ENCODE data around the gene ST7. TPM values are rescaled to one million over a fixed set of nuclear protein-coding genes. Genes with fewer than 3 reads are reported as not detected.

Gene ST7
- total and polyA plus RNA-seq, 2 donors (not counting 3 experiments of a cell fraction or from before 2014, with no cell fraction given) = 18.6 to 24.9 TPM

DNA sequence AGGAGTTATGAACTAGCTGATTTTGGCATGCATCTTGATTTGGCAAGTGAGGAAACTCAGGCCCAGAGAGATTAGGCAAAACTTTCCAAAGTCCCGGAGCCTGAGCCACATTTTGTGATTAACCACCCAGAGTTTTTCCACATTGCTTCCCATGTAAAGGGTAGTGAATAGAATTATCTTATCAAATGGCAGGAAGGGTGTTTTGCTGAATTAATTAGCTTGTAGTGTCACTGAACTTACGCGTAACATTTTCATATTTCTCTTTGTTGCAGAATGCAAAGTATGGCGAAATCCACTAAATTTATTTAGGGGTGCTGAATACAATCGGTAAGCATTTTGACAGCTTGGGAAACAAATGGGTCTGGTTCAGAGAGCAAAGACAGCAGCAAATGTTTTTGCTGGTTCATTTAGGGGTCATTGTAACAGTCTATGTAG, 176.2 kb downstream of the ST7 start:
- Histone ChIP-seq H3K4me3 (replicated peaks in 1 of 3; ENCODE audit: insufficient read depth in 1 of 3, low read depth in 1 of 3, low read length in 3 of 3) (no peak overlapping the region), H3K4me1 (ENCODE audit: control insufficient read depth, extremely low read depth, insufficient read depth, low read length) (peaks cover 29% of the 10 kb centered on the region), H3K36me3 (ENCODE audit: control insufficient read depth in 2 of 2, extremely low read depth in 1 of 2, insufficient read depth in 2 of 2, low read length in 2 of 2) (peaks cover 0 to 2% of the 10 kb centered on the region in 2 experiments), H4K20me1 (replicated peaks; ENCODE audit: control insufficient read depth, extremely low read depth, insufficient read depth, low read length) (no peaks in the 10 kb centered on the region), H2AFZ (ENCODE audit: low read depth, low read length) (no peak overlapping the region), H3K27me3 (ENCODE audit: control insufficient read depth in 2 of 2, insufficient read depth in 2 of 2, low read length in 2 of 2) (no peaks in the 10 kb centered on the region), H3K4me2 (ENCODE audit: insufficient read depth, low read length) (no peak overlapping the region), H3K9ac (replicated peaks; ENCODE audit: extremely low read depth, insufficient read depth, low read length) (no peak overlapping the region), H3K9me3 (replicated peaks; ENCODE audit: control insufficient read depth, insufficient read depth, low read length) (no peaks in the 10 kb centered on the region), H3K79me2 (ENCODE audit: control insufficient read depth, insufficient read depth, low read length) (no peaks in the 10 kb centered on the region), H3K27ac (ENCODE audit: insufficient read depth, low read depth, low read length) (no peak overlapping the region), H3K9me1 (replicated peaks; ENCODE audit: control insufficient read depth, extremely low read depth, insufficient read depth, low read length) (no peaks in the 10 kb centered on the region)
- no peak for FAIRE-seq
- TF ChIP-seq, protein P1, sequence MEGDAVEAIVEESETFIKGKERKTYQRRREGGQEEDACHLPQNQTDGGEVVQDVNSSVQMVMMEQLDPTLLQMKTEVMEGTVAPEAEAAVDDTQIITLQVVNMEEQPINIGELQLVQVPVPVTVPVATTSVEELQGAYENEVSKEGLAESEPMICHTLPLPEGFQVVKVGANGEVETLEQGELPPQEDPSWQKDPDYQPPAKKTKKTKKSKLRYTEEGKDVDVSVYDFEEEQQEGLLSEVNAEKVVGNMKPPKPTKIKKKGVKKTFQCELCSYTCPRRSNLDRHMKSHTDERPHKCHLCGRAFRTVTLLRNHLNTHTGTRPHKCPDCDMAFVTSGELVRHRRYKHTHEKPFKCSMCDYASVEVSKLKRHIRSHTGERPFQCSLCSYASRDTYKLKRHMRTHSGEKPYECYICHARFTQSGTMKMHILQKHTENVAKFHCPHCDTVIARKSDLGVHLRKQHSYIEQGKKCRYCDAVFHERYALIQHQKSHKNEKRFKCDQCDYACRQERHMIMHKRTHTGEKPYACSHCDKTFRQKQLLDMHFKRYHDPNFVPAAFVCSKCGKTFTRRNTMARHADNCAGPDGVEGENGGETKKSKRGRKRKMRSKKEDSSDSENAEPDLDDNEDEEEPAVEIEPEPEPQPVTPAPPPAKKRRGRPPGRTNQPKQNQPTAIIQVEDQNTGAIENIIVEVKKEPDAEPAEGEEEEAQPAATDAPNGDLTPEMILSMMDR (IDR thresholded peaks at IDR 0.05; ENCODE audit: extremely low read depth in 1 of 2, insufficient read depth in 1 of 2, low read depth in 1 of 2, low read length in 2 of 2) = no peak
- TF ChIP-seq JUN (IDR thresholded peaks at IDR 0.05; ENCODE audit: borderline replicate concordance, insufficient read depth, insufficient read length, low read depth) = no peak
- TF ChIP-seq POLR2A (IDR thresholded peaks at IDR 0.05; ENCODE audit: low read depth, low read length) = no peak
- TF ChIP-seq GATA2 (IDR thresholded peaks at IDR 0.05; ENCODE audit: insufficient read depth, insufficient read length, low read depth, low read length) = no peak
- BruUV-seq (replicated peaks) = no TSS peak
- POLR2A ChIA-PET = no interaction called here
- dilution Hi-C loops (cut with MboI; ENCODE audit: extremely low pct_ligation_motif_present, low sequenced_read_pairs) = no loop called here
- DNase-seq (ENCODE audit: low read depth, low spot score) = no peak
- intact Hi-C loops (cut with micrococcal nuclease) = no loop called here
- CTCF ChIA-PET = interaction anchor here (1.1 to 2.0 kb wide), 4 partner anchors 11 to 145 kb away, joined by 4 to 14 read pairs (median 7); no protein-coding TSS in a partner anchor

DNA sequence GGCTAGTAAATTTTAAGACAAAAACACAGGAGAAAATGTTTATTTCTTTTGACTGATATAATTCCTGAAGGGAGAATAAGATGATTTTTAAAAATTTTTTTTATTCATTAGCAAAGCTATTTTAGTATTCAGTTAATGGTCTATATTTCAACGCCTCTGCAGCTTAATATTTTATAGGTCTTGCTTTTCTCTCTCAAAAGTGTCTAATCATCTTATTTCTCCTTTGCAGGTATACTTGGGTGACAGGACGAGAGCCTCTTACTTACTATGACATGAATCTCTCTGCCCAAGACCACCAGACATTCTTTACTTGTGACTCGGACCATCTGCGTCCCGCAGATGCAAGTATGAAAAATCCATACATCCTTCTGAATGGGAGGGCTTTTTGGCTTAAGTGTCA, 177.0 kb downstream of the ST7 start:
- no TSS peak for BruUV-seq (replicated peaks)
- POLR2A ChIA-PET = no interaction called here

More for the DNA sequence above, 177.0 kb downstream of the ST7 start:
- CTCF ChIA-PET = interaction anchor here (1.1 to 2.0 kb wide), 4 partner anchors 11 to 145 kb away, joined by 4 to 14 read pairs (median 7); no protein-coding TSS in a partner anchor
- dilution Hi-C loops (cut with MboI; ENCODE audit: extremely low pct_ligation_motif_present, low sequenced_read_pairs) = no loop called here
- Histone ChIP-seq H3K27me3 (ENCODE audit: control insufficient read depth in 2 of 2, insufficient read depth in 2 of 2, low read length in 2 of 2) (no peaks in the 10 kb centered on the region), H3K9ac (replicated peaks; ENCODE audit: extremely low read depth, insufficient read depth, low read length) (no peak overlapping the region), H3K4me3 (replicated peaks in 1 of 3; ENCODE audit: insufficient read depth in 1 of 3, low read depth in 1 of 3, low read length in 3 of 3) (no peak overlapping the region), H4K20me1 (replicated peaks; ENCODE audit: control insufficient read depth, extremely low read depth, insufficient read depth, low read length) (no peaks in the 10 kb centered on the region), H3K27ac (ENCODE audit: insufficient read depth, low read depth, low read length) (no peak overlapping the region), H3K4me1 (ENCODE audit: control insufficient read depth, extremely low read depth, insufficient read depth, low read length) (peaks cover 23% of the 10 kb centered on the region), H3K9me1 (replicated peaks; ENCODE audit: control insufficient read depth, extremely low read depth, insufficient read depth, low read length) (no peaks in the 10 kb centered on the region), H3K9me3 (replicated peaks; ENCODE audit: control insufficient read depth, insufficient read depth, low read length) (no peaks in the 10 kb centered on the region), H3K4me2 (ENCODE audit: insufficient read depth, low read length) (no peak overlapping the region), H3K79me2 (ENCODE audit: control insufficient read depth, insufficient read depth, low read length) (no peaks in the 10 kb centered on the region), H2AFZ (ENCODE audit: low read depth, low read length) (no peak overlapping the region), H3K36me3 (ENCODE audit: control insufficient read depth in 2 of 2, extremely low read depth in 1 of 2, insufficient read depth in 2 of 2, low read length in 2 of 2) (peaks cover 0 to 2% of the 10 kb centered on the region in 2 experiments)
- intact Hi-C loops (cut with micrococcal nuclease) = loop anchor here (10.0 kb wide), 1 partner anchor 255 kb away; no protein-coding TSS in a partner anchor
- TF ChIP-seq MYC (IDR thresholded peaks at IDR 0.05; ENCODE audit: low read depth, low read length) (no peak), FOS (IDR thresholded peaks at IDR 0.05; ENCODE audit: borderline replicate concordance, insufficient read depth, low read length) (no peak), POLR2A (IDR thresholded peaks at IDR 0.05; ENCODE audit: low read depth, low read length) (no peak), JUN (IDR thresholded peaks at IDR 0.05; ENCODE audit: borderline replicate concordance, insufficient read depth, insufficient read length, low read depth) (no peak)
- TF ChIP-seq, protein P2, sequence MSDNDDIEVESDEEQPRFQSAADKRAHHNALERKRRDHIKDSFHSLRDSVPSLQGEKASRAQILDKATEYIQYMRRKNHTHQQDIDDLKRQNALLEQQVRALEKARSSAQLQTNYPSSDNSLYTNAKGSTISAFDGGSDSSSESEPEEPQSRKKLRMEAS (IDR thresholded peaks at IDR 0.05; ENCODE audit: insufficient read depth, insufficient read length) = no peak
- TF ChIP-seq, protein P1 (IDR thresholded peaks at IDR 0.05; ENCODE audit: extremely low read depth in 1 of 2, insufficient read depth in 1 of 2, low read depth in 1 of 2, low read length in 2 of 2) = no peak
- FAIRE-seq (no peak), DNase-seq (ENCODE audit: low read depth, low spot score) (no peak)

Measured in endothelial cell of umbilical vein (primary cell).